Body of pancreas (tissue), 4 donors: ENCODE measurements around the gene USP32.

Experiments
- CTCF ChIP-seq, 7 experiments: fragments of 450-650 bp in 4 of 7; fragments of 200-600 bp in 3 of 7; sonication (generic) in 3 of 7; IDR thresholded peaks; one replicate each; pipeline ENCODE4 v1.5.1; 2016 to 2019; ENCODE audit warnings: antibody characterized with exemption in 7 of 7
- POLR2A ChIP-seq, 3 donors: fragments of 450-650 bp; IDR thresholded peaks; one replicate each; pipeline ENCODE4 v1.6.1; 2016; ENCODE audit warnings: antibody characterized with exemption in 3 of 3, mild to moderate bottlenecking in 2 of 3

GRCh38 chr17:60401819-60402218 is 9.9 kb upstream of the USP32 start:
- TF ChIP-seq CTCF (IDR thresholded peaks at IDR 0.05) (no peak), POLR2A (IDR thresholded peaks at IDR 0.05) (no peak)
